HG02852 (cell line): ENCODE data around the gene WDR4.
"Not testable (repeated sequence)": the region's sequence is repeated elsewhere in the genome, so short reads cannot be mapped to it uniquely, and the experiment has no call there.

Source experiments
- ATAC-seq: cut with Tn5 transposase; IDR thresholded peaks from one replicate; pipeline ENCODE4 v1.9.1; 2021; ENCODE audit warnings: mild to moderate bottlenecking, moderate library complexity; ENCODE audit not compliant: unreplicated experiment

The WDR4 gene

GRCh38 chr21:42880352-42880751 lies 1.0 kb upstream of the WDR4 start:
- ATAC-seq = no peak

DNA sequence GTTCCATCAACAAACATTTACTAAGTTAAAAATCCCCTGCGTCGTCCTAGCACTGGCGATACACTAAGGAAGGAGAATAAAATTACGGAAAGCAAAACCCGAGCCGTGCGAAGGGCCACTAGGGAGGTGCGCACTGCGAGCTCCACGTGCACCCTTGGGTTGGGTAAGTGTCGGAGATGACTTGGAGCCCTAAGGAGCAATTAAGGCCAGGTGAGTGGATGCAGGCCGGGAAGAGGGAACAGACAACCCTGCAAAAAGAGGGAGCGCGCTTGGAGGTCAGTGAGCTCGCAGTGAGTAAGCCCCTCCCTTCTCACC lies 704 bp downstream of the WDR4 start:
- no peak for ATAC-seq

GRCh38 chr21:42875811-42876210 lies 3.5 kb downstream of the WDR4 start:
- not testable (repeated sequence) for ATAC-seq

DNA sequence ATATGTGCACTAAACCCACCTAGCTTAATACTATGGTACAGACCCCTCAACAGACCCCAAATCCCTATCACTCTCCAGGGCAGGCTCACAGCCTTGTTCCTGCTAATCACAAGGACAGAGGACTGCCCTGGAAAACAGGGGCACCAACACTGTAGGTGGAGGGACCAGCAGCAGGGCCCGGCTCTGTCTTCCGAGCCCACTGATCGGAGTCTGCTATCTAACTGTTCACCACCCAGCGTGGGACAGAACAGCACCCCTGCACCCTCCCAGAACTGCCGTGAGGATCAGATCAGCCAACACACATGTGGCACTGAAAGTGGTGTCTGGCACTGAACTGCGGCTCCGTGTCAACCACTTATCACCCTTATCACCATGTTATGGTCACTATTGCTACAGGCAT lies 6.2 kb downstream of the WDR4 start:
- no peak for ATAC-seq

DNA sequence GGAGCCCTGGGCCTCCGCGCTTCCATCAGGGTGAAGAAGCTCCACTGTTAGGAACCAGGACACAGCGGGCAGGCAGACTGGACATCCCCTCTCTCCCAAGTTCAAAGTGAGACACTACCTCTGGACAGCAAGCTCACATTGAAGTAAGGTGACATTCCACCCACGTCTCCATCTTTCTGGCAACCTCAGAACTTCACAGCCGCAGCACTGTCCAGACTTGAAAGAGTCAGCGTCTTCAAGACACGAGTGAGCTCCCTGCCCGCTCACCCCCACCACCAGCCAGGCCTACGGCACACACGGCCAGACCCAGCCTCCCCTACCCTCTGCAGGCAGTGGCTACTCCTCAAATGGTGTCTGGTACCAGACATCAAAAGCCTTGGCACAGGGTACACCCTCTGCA lies 11.1 kb downstream of the WDR4 start:
- no peak for ATAC-seq

GRCh38 chr21:42865776-42866160 lies 13.6 kb downstream of the WDR4 start:
- no peak for ATAC-seq

DNA sequence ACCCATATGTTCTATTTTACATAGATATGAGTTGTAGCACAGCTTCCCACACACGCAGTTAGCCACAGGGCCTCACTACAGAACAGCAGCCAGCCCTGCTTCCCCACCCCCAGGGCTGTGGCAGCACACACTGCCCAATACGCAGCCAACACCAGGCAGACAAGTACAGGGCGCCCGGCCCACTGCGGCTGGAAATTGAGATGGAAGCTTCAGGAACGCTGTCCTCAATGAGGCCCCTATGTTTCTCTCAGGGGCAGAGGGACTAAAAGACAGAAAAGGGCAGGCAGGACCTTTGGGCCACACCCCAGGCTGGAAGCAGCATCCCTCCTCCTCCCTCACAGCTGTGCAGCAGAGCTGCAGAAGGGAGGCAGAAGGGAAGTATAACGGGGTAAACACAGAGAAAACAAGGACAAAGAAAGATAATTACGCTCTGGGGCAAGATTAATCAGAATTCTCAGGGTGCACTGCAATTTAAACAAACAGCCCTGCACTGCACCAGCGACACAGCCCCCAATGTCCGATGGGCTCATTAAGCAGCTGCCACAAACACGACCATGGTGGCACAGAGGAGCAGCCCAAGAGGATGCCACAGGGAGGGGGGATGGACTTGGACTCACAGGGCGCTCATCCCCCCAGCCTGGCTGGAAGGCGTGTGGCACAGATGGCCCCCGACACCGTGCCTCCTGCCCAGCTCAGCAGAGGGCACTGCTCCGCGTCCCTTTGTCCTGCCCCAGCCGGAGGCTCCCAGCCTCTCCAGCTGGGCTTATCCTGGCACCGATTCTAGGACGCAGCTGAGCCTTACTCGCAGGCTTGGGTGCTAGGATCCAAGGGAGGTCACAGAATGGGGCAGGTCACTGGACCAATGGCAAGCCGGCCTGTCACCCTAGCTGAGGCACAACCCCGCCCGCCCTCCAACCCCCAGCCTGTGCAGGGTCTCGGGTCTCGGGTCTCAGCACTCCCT lies 14.2 kb downstream of the WDR4 start:
- ATAC-seq = no peak

DNA sequence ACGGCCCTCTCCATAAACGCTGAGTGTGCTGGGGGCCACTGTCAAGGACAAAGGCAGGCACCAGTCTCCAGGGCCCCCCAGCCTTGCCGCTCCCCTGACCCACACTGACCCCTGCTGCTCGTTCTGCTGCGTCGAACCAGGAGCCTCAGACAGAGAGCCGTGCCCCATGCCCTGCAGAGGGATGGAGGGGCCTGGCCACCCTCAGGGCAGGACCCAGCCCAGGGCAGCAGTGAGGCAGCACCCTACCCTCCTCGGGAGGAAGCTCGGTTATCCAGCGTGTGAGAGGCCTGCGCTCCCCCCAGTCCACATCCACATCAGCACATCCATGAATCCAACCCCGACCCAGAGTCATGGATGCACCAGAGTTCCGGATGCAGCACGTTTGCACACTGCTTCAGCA lies 15.1 kb downstream of the WDR4 start:
- ATAC-seq = no peak

- no peak for ATAC-seq
These were observed 15.9 kb downstream of the WDR4 start for GRCh38 chr21:42863504-42863870.

DNA sequence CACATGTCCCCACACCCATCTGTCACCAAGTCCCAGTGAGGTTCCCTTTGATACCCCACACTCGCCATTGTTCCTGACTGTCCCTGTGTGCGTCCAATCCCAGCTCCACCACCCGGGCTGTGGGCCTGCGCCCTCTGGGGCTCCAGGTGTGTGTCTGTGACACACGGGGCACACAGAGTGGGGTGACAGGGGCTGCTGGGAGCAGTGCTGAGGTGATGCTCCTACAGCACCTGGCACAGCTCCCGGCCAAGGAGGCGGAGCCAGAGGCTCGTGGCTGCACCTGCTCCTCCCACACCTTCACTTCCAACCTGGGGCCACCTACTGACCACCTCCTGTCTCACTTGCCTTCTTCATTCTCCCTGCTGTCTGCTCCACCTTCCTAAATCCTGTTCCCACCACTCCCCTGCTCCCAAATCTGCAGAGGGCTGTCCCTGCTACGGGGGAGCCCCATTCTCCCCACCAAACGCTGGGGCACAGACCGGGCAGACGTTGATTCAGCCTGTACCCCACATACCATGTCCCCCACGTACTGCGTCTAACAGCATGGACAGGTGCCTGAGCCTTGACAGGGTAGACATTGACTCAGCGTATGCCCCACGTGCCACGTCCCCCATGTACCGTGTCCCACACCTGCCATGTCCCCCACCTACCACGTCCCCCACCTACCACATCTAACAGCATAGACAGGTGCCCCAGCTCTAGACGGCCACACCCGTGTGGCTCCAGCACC lies 16.4 kb downstream of the WDR4 start:
- ATAC-seq = no peak

GRCh38 chr21:42861848-42862400 lies 17.4 kb downstream of the WDR4 start:
- no peak for ATAC-seq

DNA sequence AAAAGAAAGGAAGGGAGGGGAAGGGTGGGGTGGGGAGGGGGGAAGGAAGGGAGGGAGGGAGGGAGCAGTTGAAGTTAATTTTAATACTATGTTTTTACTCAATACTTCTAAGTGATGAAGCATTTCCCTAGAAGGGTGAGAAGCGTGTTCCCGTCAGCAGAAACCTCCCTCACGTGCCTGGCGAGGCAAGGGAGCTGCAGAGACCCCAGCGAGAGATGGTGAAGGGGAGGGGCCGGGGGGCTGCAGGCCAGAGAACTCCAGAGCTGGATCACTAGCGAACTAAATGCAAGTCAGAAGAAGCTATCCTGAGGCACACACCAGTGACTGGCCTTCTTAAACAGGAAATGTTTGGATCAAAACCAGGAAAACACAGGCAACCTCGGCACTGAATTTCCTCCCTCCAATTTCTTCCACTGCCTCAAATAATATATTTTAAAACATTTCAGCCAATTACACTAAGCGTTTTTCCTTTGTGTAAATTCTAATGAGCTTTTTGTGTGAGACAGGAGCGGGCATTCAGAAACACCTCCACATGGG lies 18.0 kb downstream of the WDR4 start:
- no peak for ATAC-seq

DNA sequence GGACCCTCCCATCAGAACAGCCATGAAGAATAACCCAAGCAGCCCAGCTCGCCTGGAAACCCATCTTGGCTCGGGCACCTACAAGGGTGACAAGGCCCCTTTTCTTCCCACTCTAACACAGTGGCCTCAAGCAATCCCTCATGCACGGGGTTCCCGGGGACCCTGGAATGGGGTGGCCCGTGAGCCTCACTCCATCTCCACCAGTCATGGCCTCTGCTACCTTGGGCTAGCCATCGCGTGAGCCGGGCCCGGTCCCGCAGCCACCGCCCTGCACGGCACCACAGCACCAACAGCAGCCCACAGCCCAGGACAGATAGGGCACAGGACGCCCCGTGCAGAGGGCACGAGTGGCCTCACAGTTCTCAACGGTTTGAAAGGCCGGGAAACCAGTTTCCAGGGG lies 19.0 kb downstream of the WDR4 start:
- ATAC-seq = no peak

DNA sequence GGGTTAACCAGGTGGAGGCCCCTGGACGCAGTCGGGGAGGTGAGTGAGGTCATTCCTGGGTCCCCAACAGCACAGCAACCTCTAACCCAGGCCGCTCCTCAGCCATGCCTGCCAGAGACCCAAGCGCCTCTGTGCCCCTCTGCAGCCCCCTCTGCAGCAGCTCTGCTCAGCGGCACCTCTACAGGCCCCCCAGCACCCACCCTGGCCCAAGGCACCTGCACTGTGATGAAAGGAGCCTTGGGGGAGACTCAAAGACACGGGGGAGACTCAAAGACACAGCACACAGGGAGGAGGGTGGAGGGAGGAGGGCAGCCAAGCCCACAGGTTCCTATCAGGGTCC lies 19.5 kb downstream of the WDR4 start:
- ATAC-seq = no peak

GRCh38 chr21:42858957-42859890 lies 20.1 kb downstream of the WDR4 start:
- ATAC-seq = no peak

DNA sequence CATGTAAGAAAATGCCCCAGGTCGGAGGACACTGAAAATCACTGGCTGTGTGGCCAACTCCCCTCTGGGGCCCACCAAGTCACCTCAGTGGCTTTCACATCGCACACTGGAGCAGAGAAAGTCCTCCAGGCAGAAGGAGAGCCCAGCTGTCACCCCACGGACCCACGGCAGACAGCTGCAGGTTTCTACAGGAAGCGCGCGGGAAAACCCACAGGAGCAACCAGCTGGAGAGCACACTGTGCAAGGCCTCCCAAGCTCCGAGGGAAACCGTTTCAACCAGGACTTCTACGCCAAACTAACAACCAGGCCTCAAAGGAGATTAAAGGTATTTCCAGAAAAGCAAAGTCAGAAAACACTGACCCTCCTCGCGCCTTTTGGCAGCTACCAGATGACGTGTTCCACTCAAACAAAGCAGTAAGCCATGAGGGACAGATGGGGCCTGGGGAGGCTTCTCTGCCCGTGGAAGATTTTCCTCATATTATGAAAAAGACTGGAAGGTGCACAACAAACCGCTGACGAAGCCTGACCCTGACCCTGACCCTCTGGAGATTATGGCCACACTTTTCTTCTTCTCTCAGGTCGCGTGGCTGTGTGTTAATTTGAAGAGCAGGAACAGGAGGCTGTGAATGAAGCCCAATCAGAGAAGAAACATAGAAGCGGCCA lies 21.0 kb downstream of the WDR4 start:
- ATAC-seq = no peak

GRCh38 chr21:42857216-42857615 lies 22.1 kb downstream of the WDR4 start:
- no peak for ATAC-seq

DNA sequence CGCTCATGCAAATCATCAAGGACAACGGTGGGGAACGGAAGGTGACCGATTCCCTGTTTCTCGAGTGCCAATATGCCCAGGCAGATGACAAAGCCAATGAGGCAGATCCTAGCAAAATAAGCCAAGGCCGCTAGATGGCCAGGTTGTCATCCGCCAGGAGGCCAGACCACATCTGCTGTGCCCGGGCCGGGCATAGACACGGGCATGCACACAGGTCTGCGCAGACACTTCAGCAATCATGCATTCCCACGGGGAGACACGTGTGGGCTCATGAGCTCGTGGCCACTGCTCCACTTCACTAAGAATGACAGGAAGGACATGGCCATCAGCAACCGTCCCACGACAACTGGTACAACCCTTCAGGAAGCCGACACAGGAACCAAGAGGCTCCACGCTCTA lies 23.4 kb downstream of the WDR4 start:
- ATAC-seq = no peak

DNA sequence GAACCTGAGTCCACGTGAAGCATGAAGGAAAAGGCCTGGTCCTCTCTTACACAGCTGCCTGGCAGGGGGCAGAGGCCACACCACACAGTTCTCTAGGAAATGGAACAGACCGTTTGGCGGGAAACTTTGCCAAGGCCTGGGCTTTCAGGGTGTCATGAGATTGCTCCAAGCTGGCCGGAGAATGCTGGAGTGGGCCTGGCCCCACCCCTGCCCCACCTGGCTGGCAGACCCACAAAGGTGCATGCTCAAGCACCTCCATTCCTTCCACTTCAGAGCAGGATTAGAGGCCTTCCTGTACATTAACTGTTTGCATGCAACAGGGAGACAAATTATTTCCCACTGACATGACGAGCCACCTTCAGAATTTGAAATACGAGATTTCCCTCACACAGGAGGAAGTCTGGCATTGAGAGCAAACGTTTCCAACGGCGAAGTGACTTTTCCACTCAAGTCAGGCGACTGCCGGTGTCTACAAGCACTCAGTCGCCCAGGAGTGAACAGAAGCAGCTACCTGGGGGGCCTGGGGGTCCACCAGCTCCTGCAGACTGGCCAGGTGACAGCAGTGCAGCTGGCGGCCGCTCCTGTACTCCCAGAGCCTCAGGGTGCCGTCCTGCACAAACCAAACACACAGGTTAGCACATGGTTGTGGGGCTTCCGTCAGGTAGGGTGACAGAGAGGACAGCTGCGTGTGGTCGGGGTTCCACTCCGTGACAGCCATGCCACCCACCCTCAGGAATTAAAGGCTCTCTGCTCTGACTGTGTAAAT lies 24.0 kb downstream of the WDR4 start:
- no peak for ATAC-seq
